Heart right ventricle (tissue), 16 donors: ENCODE data around the gene CAPN14. TPM values are rescaled to one million over a fixed set of nuclear protein-coding genes. Genes with fewer than 3 reads are reported as not detected.

Experiments used
- ATAC-seq, 8 donors: fragments of 200-7000 bp; cut with Tn5 transposase; one replicate each; pipeline ENCODE4 v1.9.1; 2020; ENCODE audit warnings: mild to moderate bottlenecking in 8 of 8, moderate library complexity in 8 of 8, moderate number of reproducible peaks in 1 of 8
- DNase-seq, 2 donors: peaks; one replicate each; pipeline ENCODE4 v3.0.0-alpha.2; 2020
- H3K27ac ChIP-seq, 10 donors: fragments of 200-600 bp; sonication (generic) in 2 of 10; one replicate each; pipeline versions ENCODE4 v1.5.0 to v1.8.0; 2020 to 2022; ENCODE audit warnings: mild to moderate bottlenecking in 3 of 10
- H3K27me3 ChIP-seq, 7 donors: fragments of 200-600 bp; one replicate each; pipeline ENCODE4 v1.8.0; 2021 to 2022; ENCODE audit warnings: mild to moderate bottlenecking in 2 of 7
- H3K36me3 ChIP-seq, 9 donors: fragments of 200-600 bp; sonication (generic) in 1 of 9; one replicate each; pipeline versions ENCODE4 v1.5.0 to v1.8.0; 2020 to 2022; ENCODE audit warnings: mild to moderate bottlenecking in 2 of 9
- H3K4me1 ChIP-seq, 9 donors: fragments of 200-600 bp; sonication (generic) in 1 of 9; one replicate each; pipeline versions ENCODE4 v1.5.0 to v1.8.0; 2020 to 2022; ENCODE audit warnings: mild to moderate bottlenecking in 4 of 9
- H3K4me3 ChIP-seq, 10 donors: fragments of 200-600 bp; sonication (generic) in 2 of 10; one replicate each; pipeline versions ENCODE4 v1.5.0 to v1.8.0; 2020 to 2022; ENCODE audit warnings: mild to moderate bottlenecking in 7 of 10, moderate library complexity in 2 of 10
- H3K9me3 ChIP-seq, 11 donors: fragments of 200-600 bp in 10 of 11; sonication (generic) in 2 of 11; one replicate each; pipeline versions ENCODE4 v1.5.0 to v1.8.0; 2013 to 2022; ENCODE audit warnings: mild to moderate bottlenecking in 2 of 11, control low read depth in 1 of 11, moderate library complexity in 1 of 11
- WGBS, 2 donors: extraction: QIAGEN DNeasy Blood & Tissue Kit; methylation state at CpG; one replicate each; pipeline ENCODE4 v1.1.7; 2013; ENCODE audit warnings: inconsistent platforms in 1 of 2; 5-methylcytosine and 5-hydroxymethylcytosine counted together
- intact Hi-C, 10 donors: fragments of 100-400 bp; cut with DNase I; formaldehyde crosslinking; loops; one replicate each; pipeline versions ENCODE4 v1.11.1 to v1.14.2; 2022
- polyA plus RNA-seq, 2 donors: library from polyadenylated mRNA; stranded (reverse); fragments of 200-250 nt; gene quantifications; one replicate each; pipeline ENCODE4 v1.2.3, GENCODE V29; 2013
- total RNA-seq, 10 donors: library from RNA; stranded (reverse); fragmentation: NEBNext Ultra II Directional in 3 of 10; extraction: Animal tissue kit (Norgen Biotek cat#: 25700) in 3 of 10; gene quantifications; one replicate each; pipeline versions ENCODE4 v1.2.1 to v1.2.4, GENCODE V29; 2021 to 2023
- TF ChIP-seq, protein P1 (sequence below), 9 donors: fragments of 200-600 bp; sonication (generic) in 2 of 9; IDR thresholded peaks; one replicate each; pipeline versions ENCODE4 v1.5.0 to v1.8.0; 2021 to 2022; ENCODE audit warnings: antibody characterized with exemption in 9 of 9, mild to moderate bottlenecking in 5 of 9, moderate library complexity in 1 of 9
- donor health status: Arrhythmogenic right ventricular cardiomyopathy.
- donor health status: ischemic (EF 13 %, LVEDD 7.1; RV severe dilation, severe dysfunction).
- donor health status: healthy with polysubstance abuse.
- donor health status: DM: no; HTN: yes; CAD: no.
- donor health status: DM: no; HTN: no; CAD: no.
- donor health status: ischemic (EF 25% LVEDD 6.9; RV normal size, moderate dysfunction).
- donor health status: ischemic (EF 25% LVEDD 5.7; RV mildly dilated, moderate dysfunction).
- donor health status: healthy.
- donor health status: DM: yes; HTN: yes; CAD: no.
- donor health status: Ischemic cardiomyopathy.
- donor health status: ischemic (EF 35%, LVEDD 5.7; RV mildly dilated, moderate dysfunction).
- donor health status: nonischemic (EF 11% LVEDD 7.7; RV severe dilation, severe dysfunction).
- donor health status: DM: yes; HTN: yes; CAD: no.
- donor health status: PGD.
- donor health status: ischemic (EF 29% LVEDD 5.4; RV normal size, mild dysfunction).
- donor health status: nonischemic (EF 23%, LVEDD 6.1; RV moderate dilation, normal function).

CAPN14 gene
- total and polyA plus RNA-seq, 12 donors, result 0.08 to 0.46 (median 0.25) TPM; not detected in 1

DNA sequence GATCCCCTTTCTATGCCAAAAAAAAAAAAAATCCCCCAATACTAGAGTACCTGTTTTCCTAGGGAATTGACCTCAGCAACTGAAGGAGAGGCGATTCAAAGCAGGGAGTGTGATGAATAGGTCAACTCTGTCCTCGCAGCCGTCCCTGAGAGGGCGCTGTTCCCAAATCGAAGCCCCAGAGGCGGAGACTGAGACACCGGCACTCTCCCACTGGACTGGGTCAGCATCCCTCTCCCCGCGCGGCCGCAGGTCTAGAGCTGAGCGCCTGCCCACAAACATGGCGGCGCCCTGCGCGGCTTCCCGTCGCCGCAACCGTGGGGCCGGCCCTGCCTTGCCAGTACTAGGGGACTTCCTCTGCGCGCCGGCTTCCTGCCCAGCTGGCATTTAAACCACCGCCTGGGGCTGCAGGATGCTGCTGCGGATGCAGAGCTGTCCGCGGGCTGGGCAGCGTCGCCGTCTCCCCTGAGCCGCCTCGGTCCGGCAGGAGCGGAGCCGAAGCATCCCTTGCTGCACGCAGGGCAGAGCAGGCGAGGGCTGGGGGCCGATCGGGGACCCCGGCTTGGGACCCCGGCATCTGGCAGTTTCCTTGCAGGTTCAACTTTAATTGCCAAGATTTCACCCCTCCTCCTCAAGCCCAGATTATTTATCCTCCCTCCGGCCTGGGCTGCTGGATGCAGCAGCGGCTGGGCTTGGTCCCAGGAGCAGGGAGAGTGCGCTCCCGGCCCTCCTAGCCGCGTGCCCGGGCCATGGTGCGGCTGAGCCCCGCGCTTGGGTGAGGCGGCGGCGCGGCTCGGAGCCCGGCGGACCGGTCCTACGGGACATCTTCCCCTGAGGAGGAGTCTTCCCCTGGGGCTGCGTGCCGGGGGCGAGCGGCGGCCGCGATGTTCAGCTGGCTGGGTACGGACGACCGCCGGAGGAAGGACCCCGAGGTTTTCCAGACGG is 16.7 kb upstream of the CAPN14 start, which contains the start of gene EHD3:
Gene EHD3 (plus strand): TSS at position 412 of the 942 bp plus-strand sequence. CDS start 470 bp downstream, at position 882.
- intact Hi-C loops, result loop anchor here in 7 of 10 donors (2.0 to 10.0 kb wide), 6 partner anchors 53 to 1089 kb away; partner anchors contain the start of gene YPEL5 (in 1 of the 7)
- Histone ChIP-seq H3K4me1 (peaks cover 6 to 68% (median 47%) of the 10 kb centered on the region in 9 donors), H3K27me3 (no peaks in the 10 kb centered on the region), H3K4me3 (peak within 1 kb of the TSS; percentile 48 to 91 (median 70)), H3K36me3 (no peaks in the 10 kb centered on the region), H3K9me3 (no peaks in the 10 kb centered on the region), H3K27ac (peak within 1 kb of the TSS in 9 of 10 donors; percentile 48 to 96 (median 74))
- WGBS, 2 donors, result 2% methylated on average over 71 to 74 of the region's 74 CpGs
- TF ChIP-seq, protein P1, sequence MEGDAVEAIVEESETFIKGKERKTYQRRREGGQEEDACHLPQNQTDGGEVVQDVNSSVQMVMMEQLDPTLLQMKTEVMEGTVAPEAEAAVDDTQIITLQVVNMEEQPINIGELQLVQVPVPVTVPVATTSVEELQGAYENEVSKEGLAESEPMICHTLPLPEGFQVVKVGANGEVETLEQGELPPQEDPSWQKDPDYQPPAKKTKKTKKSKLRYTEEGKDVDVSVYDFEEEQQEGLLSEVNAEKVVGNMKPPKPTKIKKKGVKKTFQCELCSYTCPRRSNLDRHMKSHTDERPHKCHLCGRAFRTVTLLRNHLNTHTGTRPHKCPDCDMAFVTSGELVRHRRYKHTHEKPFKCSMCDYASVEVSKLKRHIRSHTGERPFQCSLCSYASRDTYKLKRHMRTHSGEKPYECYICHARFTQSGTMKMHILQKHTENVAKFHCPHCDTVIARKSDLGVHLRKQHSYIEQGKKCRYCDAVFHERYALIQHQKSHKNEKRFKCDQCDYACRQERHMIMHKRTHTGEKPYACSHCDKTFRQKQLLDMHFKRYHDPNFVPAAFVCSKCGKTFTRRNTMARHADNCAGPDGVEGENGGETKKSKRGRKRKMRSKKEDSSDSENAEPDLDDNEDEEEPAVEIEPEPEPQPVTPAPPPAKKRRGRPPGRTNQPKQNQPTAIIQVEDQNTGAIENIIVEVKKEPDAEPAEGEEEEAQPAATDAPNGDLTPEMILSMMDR (IDR thresholded peaks at IDR 0.05), result peak; percentile 42 to 83 (median 63)
- DNase-seq (peak; percentile 89 to 90), ATAC-seq (peak; percentile 94 to 96 (median 95))

DNA sequence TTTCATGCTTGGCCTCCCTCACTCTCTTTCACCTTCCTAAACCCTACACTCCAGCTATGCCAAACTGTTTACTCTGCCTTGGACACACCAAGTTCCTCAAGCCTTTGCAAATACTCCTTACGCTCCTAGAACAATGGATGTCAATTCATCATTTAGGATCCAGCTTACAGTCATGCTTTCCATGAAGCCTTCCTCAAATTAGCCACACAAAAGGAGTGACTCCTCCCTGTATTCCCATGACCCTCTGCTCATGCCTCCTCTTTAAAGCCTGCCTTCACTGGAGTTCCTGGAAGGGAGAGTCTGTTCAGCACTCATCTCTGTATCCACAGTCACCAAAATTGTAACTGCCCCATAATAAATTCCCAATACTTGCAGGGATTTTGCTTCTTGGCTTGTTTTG is 15.9 kb upstream of the CAPN14 start:
- peaks cover 0 to 60% (median 39%) of the 10 kb centered on the region in 9 donors for H3K4me1 ChIP-seq
- H3K4me3 ChIP-seq, result peak overlapping the region in 7 of 10 donors; percentile 51 to 91 (median 72)
- no peaks in the 10 kb centered on the region for H3K36me3 ChIP-seq
- H3K9me3 ChIP-seq, result no peaks in the 10 kb centered on the region
- peak overlapping the region in 8 of 10 donors; percentile 48 to 96 (median 70) for H3K27ac ChIP-seq
- TF ChIP-seq, protein P1 (IDR thresholded peaks at IDR 0.05), result no peak
- WGBS, 2 donors, result 69 to 88% methylated on average over 1 of the region's 1 CpG
- H3K27me3 ChIP-seq, result no peaks in the 10 kb centered on the region
- intact Hi-C loops, result loop anchor here in 7 of 10 donors (2.0 to 10.0 kb wide), 6 partner anchors 54 to 1088 kb away; partner anchors contain the start of gene YPEL5 (in 1 of the 7)
- no peak for DNase-seq
- ATAC-seq, result no peak

DNA sequence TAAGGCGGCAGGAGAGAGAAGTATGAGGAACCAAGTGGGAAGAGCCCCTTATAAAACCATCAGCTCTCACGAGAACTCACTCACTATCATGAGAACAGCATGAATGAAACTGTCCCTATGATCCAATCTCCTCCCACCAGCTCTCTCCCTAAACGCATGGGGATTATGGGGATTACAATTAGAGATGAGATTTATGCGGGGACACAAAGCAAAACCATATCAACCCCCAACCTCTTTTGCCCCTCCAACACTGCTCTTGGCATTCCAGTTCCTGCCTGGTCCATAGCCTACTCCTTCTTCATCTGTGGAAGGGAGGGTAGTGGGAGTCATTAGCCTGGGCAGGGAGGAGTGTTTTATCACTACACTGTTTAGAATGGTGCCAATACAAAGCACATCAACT is 15.3 kb upstream of the CAPN14 start:
- peak overlapping the region in 6 of 10 donors; percentile 17 to 96 (median 60) for H3K27ac ChIP-seq
- TF ChIP-seq, protein P1 (IDR thresholded peaks at IDR 0.05), result no peak
- H3K9me3 ChIP-seq, result no peaks in the 10 kb centered on the region
- DNase-seq (no peak), ATAC-seq (no peak)
- H3K4me3 ChIP-seq, result no peak overlapping the region
- intact Hi-C loops, result loop anchor here in 7 of 10 donors (2.0 to 10.0 kb wide), 6 partner anchors 55 to 1088 kb away; partner anchors contain the start of gene YPEL5 (in 1 of the 7)
- no peaks in the 10 kb centered on the region for H3K36me3 ChIP-seq
- H3K27me3 ChIP-seq, result no peaks in the 10 kb centered on the region
- peaks cover 0 to 53% (median 36%) of the 10 kb centered on the region in 9 donors for H3K4me1 ChIP-seq
- 56 to 76% methylated on average over 4 of the region's 4 CpGs for WGBS, 2 donors
